IPS-NIHi11 (cell line): Measurements from ENCODE around the gene PCDHB16.

Experiments
- DNase-seq: peaks from one replicate; pipeline ENCODE4 v3.0.0; 2012; ENCODE audit warnings: mixed read lengths, low spot score

PCDHB16 gene

GRCh38 chr5:141234109-141234667 is 52.0 kb downstream of the PCDHB16 start:
- no peak for DNase-seq
